Esophagus squamous epithelium (tissue), 5 donors: ENCODE measurements around the gene C10orf95. TPM values are rescaled to one million over a fixed set of nuclear protein-coding genes. Genes with fewer than 3 reads are reported as not detected.

Source experiments
- DNase-seq: peaks from one replicate; lab custom pipeline; 2025; lab: John Stamatoyannopoulos, UW
- H3K27ac ChIP-seq, 4 donors: fragments of 200-600 bp; sonication (generic); one replicate each; pipeline ENCODE4 v1.5.1; 2016 to 2019; ENCODE audit warnings: mild to moderate bottlenecking in 1 of 4
- H3K27me3 ChIP-seq, 4 donors: fragments of 200-600 bp; sonication (generic); 1 replicate in 3 of 4; 2 replicates in 1 of 4; pipeline versions ENCODE4 v1.5.1 to v1.6.0; 2017 to 2021; ENCODE audit warnings: antibody characterized with exemption in 1 of 4
- H3K36me3 ChIP-seq, 3 donors: fragments of 200-600 bp; sonication (generic); one replicate each; pipeline ENCODE4 v1.5.1; 2016 to 2019
- H3K4me1 ChIP-seq, 3 donors: fragments of 200-600 bp; sonication (generic); one replicate each; pipeline ENCODE4 v1.5.1; 2017 to 2019
- H3K4me3 ChIP-seq, 4 donors: fragments of 200-600 bp; sonication (generic); 1 replicate in 3 of 4; 2 replicates in 1 of 4; pipeline ENCODE4 v1.5.1; 2016 to 2019; ENCODE audit warnings: mild to moderate bottlenecking in 2 of 4, moderate library complexity in 1 of 4
- H3K9me3 ChIP-seq, 3 donors: fragments of 200-600 bp; sonication (generic); one replicate each; pipeline ENCODE4 v1.5.1; 2016 to 2019
- POLR2A ChIP-seq, 4 donors: fragments of 450-650 bp; IDR thresholded peaks; one replicate each; pipeline ENCODE4 v1.6.1; 2017; ENCODE audit warnings: antibody characterized with exemption in 4 of 4, mild to moderate bottlenecking in 4 of 4, moderate library complexity in 3 of 4
- WGBS, 2 donors: methylation state at CpG; one replicate each; pipeline ENCODE4 v1.1.5; 2018; 5-methylcytosine and 5-hydroxymethylcytosine counted together
- intact Hi-C: fragments of 100-400 bp; cut with DNase I; formaldehyde crosslinking; loops from one replicate; pipeline ENCODE4 v1.15.0; 2022
- total RNA-seq, 4 donors: library from RNA; depleted of rRNA; stranded (reverse); fragments of >200 nt; gene quantifications; one replicate each; pipeline ENCODE4 v1.1.0, GENCODE V29; 2016
- TF ChIP-seq, protein P1 (sequence below), 6 experiments: fragments of 450-650 bp in 4 of 6; fragments of 200-600 bp in 2 of 6; sonication (generic) in 2 of 6; IDR thresholded peaks; one replicate each; pipeline ENCODE4 v1.5.1; 2016 to 2019; ENCODE audit warnings: antibody characterized with exemption in 6 of 6, mild to moderate bottlenecking in 4 of 6, moderate library complexity in 4 of 6
- donor health status: DM: yes; HTN: yes; CAD: no.

The C10orf95 gene
- total RNA-seq, 4 donors from 2014 or later: 0.23 to 1.9 (median 1.1) TPM; not detected in 1

- TF ChIP-seq, protein P1, sequence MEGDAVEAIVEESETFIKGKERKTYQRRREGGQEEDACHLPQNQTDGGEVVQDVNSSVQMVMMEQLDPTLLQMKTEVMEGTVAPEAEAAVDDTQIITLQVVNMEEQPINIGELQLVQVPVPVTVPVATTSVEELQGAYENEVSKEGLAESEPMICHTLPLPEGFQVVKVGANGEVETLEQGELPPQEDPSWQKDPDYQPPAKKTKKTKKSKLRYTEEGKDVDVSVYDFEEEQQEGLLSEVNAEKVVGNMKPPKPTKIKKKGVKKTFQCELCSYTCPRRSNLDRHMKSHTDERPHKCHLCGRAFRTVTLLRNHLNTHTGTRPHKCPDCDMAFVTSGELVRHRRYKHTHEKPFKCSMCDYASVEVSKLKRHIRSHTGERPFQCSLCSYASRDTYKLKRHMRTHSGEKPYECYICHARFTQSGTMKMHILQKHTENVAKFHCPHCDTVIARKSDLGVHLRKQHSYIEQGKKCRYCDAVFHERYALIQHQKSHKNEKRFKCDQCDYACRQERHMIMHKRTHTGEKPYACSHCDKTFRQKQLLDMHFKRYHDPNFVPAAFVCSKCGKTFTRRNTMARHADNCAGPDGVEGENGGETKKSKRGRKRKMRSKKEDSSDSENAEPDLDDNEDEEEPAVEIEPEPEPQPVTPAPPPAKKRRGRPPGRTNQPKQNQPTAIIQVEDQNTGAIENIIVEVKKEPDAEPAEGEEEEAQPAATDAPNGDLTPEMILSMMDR (IDR thresholded peaks at IDR 0.05): no peak
- no peak for TF ChIP-seq POLR2A (IDR thresholded peaks at IDR 0.05)
- Histone ChIP-seq H3K4me1 (peaks cover 14 to 33% (median 16%) of the 10 kb centered on the region in 3 donors), H3K9me3 (no peaks in the 10 kb centered on the region), H3K36me3 (peaks cover 5 to 24% (median 9%) of the 10 kb centered on the region in 3 donors), H3K27ac (no peak overlapping the region), H3K4me3 (no peak overlapping the region), H3K27me3 (no peaks in the 10 kb centered on the region)
- DNase-seq: no peak
- WGBS, 2 donors: 88 to 100% methylated on average over 1 of the region's 1 CpG
- intact Hi-C loops: no loop called here
These were observed 25.9 kb downstream of the C10orf95 start for GRCh38 chr10:102425444-102425843.

DNA sequence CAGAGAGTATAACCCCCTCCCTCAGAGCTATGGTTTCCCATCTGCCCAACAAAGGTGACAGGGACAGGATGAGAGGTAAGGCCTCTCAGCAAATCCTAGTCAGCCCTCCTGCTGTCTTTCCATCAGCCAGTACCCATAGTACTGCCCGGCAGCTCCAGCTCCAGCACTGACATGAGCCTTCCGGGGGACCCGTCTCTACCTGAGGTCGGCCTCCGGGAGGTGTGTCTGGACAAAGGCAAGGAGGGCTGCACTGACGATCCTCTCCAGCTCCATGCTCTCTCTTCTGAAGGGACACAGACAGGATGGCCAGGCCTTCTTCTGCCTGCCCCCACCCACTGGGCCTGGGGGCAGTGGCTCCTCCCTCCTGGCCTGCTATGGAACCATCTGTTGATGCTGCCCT, 26.4 kb downstream of the C10orf95 start:
- Histone ChIP-seq H3K27ac (no peak overlapping the region), H3K27me3 (no peaks in the 10 kb centered on the region), H3K9me3 (no peaks in the 10 kb centered on the region), H3K36me3 (peaks cover 5 to 24% (median 9%) of the 10 kb centered on the region in 3 donors), H3K4me1 (peaks cover 18 to 38% (median 21%) of the 10 kb centered on the region in 3 donors), H3K4me3 (no peak overlapping the region)
- no peak for DNase-seq
- WGBS, 2 donors: 50 to 88% methylated on average over 1 to 4 of the region's 6 CpGs
- intact Hi-C loops: no loop called here
- TF ChIP-seq, protein P1 (IDR thresholded peaks at IDR 0.05): no peak
- TF ChIP-seq POLR2A (IDR thresholded peaks at IDR 0.05): no peak

DNA sequence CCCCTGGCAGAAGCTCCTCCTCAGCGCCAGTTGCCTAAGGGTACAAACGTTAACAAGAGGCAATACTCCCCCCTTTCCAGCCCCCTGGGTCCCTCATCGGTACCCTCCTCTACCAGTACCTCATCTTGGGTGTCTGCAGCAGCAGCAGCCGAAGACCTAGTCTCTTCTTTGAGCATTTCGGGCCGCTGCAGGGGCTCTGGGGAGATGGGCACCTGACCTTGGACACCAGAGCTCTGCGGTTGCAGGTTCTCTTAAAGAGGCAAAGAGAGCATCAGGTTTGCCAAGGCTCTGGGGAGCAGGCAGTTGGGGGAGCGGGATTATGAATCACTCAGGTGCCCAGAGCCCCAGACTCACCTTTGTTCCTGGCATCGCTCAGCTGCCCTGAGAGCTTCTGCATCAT, 27.2 kb downstream of the C10orf95 start:
- Histone ChIP-seq H3K27ac (no peak overlapping the region), H3K36me3 (peaks cover 5 to 24% (median 9%) of the 10 kb centered on the region in 3 donors), H3K9me3 (no peaks in the 10 kb centered on the region), H3K4me1 (peaks cover 26 to 46% (median 29%) of the 10 kb centered on the region in 3 donors), H3K27me3 (peaks cover 0 to 4% (median 0%) of the 10 kb centered on the region in 4 donors), H3K4me3 (no peak overlapping the region)
- intact Hi-C loops: no loop called here
- DNase-seq: no peak
- TF ChIP-seq, protein P1 (IDR thresholded peaks at IDR 0.05): no peak
- no peak for TF ChIP-seq POLR2A (IDR thresholded peaks at IDR 0.05)
- WGBS, 2 donors: 80% methylated on average over 2 of the region's 9 CpGs; no CpG with 5 or more reads in 1 of the 2 donors

DNA sequence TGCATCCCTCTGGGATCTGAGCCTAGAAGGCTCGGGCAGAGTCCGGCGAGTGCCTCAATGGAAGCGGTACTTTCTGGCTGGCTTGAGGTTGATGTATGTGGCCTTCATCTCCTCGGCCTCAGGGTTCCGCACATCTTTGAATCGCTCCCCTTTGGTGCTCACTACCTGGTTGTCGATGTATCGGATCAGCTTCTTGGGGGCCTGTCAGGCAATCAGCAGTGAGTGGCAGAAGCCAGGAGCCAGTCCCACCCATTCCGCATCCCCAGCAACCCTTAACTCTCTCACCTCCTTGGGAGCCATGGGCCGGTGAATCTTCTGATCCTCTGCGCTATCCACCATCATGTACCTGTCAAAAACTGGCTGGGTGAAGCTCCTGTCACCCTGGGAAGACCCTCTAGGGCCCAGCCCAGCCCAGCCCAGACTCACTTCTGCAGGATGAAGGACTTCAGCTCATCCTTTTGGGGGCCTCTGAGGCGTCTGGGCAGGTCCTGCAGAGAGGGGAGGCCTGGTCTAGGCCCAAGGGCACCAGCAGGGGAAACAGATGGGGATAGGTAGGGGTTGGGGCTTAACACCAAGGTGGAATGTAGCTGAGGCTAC, 27.9 kb downstream of the C10orf95 start:
- intact Hi-C loops: no loop called here

More for the DNA sequence above, 27.9 kb downstream of the C10orf95 start:
- Histone ChIP-seq H3K4me1 (peaks cover 29 to 53% (median 32%) of the 10 kb centered on the region in 3 donors), H3K9me3 (no peaks in the 10 kb centered on the region), H3K27ac (peak overlapping the region in 3 of 4 donors; percentile 95 to 96 (median 95)), H3K36me3 (peaks cover 5 to 24% (median 9%) of the 10 kb centered on the region in 3 donors), H3K4me3 (peak overlapping the region in 1 of 4 donors; percentile 89), H3K27me3 (peaks cover 0 to 11% (median 0%) of the 10 kb centered on the region in 4 donors)
- no peak for DNase-seq
- WGBS, 2 donors: 93 to 97% methylated on average over 8 of the region's 13 CpGs
- TF ChIP-seq, protein P1 (IDR thresholded peaks at IDR 0.05): no peak
- TF ChIP-seq POLR2A (IDR thresholded peaks at IDR 0.05): no peak
